HG03575 (cell line): Measurements from ENCODE around the gene RAB26.

Experiments
- ATAC-seq: cut with Tn5 transposase; IDR thresholded peaks from one replicate; pipeline ENCODE4 v1.9.1; 2021; ENCODE audit not compliant: unreplicated experiment, insufficient number of reproducible peaks, low FRiP score; ENCODE audit errors: extremely low read depth

The RAB26 gene

DNA sequence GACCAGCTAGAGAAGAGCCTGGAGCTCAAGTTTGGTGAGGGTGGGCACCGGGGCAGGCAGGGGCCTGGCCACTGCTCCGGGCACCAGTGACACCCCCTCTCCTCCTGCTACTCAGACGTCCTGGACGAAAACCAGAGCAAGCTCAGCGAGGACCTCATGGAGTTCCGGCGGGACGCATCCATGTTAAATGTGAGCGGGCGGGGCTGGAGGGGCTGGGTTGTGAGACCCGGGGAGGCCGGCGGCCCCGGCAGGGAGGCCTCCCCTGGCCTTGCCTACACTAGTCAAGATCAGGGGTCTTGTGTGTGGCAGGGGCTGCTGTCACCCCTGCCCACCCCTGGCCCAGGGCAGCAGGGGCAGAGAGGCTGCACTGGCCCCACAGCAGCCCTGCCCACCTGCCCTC is 24.9 kb downstream of the RAB26 start:
- ATAC-seq = no peak

DNA sequence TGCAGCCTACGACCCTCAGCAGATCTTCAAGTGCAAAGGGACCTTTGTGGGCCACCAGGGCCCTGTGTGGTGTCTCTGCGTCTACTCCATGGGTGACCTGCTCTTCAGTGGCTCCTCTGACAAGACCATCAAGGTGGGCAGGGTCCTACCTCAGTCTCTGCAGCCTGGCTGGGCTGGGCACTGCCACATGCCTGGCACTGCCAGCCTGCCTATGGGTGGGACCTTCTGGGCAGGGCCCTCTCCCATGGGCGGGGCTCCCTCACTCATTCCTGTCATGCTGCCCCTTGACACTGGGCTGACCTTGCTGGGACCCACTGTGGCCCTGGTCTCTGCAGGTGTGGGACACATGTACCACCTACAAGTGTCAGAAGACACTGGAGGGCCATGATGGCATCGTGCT is 25.5 kb downstream of the RAB26 start:
- ATAC-seq = no peak

DNA sequence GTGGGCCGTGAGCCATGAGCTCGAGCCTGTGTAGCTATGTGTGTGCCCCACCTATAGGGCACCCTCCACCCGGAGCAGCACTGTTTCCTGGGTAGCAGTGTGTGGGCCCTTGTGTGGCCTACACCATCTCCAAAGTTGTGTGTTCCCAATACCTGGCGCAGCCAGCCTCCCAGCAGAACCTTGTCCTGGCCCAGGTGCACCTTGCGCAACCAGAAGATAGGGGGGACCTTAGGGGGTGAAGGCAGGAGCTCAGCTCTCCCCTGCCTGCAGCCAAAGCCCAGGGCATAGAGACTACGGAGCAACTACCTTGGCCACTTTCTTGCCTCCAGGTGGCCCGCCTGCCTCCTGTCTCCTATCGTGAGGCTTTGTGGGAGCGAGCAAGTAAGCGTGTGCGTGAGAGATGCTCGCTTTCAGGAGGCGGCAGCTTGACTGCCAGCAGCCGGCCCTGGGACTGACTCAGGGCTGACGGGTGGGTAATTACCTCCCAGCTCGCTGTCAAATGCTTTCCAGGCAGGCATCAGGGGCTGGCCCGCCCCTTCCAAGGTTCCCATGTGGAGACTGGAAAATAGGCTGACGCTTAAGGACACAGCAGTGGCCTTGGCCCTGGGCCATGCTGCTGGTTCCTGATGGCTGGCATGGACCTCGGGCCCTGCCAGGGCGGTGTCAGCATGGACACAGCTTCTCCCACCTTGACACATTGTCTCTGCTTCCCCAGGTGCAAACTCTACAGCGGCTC is 26.1 kb downstream of the RAB26 start:
- ATAC-seq = no peak

DNA sequence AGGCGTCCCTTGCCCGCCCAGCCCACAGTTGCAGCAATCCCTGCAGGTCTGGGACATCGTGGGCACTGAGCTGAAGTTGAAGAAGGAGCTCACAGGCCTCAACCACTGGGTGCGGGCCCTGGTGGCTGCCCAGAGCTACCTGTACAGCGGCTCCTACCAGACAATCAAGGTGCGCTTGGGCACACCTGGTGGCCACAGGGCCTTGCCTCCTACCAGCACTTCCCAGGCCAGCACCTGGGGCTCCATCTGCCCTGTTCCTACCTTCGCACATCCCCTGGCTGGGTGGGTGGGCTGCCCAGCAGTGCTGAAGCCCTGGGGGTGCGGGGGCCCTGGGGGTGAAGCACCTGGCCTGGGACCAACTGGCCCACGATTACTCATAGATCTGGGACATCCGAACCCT is 27.0 kb downstream of the RAB26 start:
- no peak for ATAC-seq

DNA sequence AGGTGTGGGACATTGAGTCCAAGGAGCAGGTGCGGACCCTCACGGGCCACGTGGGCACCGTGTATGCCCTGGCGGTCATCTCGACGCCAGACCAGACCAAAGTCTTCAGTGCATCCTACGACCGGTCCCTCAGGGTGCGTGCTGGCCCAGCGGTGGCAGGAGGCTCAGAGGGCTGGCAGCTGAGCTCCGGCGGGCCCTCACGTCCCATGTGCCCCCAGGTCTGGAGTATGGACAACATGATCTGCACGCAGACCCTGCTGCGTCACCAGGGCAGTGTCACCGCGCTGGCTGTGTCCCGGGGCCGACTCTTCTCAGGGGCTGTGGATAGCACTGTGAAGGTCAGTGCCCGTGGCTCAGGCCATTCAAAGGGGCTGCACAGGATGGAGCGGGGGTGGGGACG is 27.6 kb downstream of the RAB26 start:
- ATAC-seq = no peak

DNA sequence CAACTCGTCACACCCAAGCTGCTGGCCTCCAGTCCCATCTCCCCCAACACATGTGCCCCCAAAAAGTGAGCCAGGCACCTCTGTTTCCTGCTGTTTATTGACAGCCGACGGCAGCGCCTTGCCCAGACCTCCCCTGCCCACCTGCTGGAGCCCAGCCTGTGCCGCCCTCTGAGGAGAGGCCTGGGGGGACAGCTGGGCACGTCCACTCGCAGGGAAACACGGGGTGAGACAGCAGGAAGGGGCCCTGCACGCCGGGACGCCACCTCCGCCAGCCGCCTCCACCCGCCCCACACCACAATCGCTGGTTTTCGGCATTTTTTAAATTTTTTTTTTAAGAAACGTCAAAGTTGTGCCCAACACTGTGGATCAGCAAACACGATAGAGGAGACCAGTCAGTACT is 28.7 kb downstream of the RAB26 start:
- ATAC-seq = no peak

DNA sequence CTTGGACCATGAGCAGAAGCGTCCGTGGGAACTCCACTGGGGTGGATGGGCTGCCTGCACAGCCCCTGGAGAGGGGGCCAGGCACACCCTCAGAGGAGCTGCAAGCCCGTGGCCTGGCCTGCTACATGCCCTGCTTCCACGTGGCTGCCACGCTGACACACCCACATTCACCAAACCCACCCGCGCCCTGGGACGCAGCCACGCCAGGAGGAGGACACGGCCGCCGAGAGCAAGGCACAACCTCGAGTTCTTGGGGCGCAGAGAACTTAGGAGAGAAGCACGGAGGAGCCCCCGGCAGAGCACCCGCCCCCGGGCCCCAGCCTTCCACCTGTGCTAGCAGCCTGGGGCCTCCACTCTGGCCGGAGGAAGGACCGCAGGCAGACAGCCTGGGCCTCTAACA is 29.1 kb downstream of the RAB26 start:
- ATAC-seq = no peak

DNA sequence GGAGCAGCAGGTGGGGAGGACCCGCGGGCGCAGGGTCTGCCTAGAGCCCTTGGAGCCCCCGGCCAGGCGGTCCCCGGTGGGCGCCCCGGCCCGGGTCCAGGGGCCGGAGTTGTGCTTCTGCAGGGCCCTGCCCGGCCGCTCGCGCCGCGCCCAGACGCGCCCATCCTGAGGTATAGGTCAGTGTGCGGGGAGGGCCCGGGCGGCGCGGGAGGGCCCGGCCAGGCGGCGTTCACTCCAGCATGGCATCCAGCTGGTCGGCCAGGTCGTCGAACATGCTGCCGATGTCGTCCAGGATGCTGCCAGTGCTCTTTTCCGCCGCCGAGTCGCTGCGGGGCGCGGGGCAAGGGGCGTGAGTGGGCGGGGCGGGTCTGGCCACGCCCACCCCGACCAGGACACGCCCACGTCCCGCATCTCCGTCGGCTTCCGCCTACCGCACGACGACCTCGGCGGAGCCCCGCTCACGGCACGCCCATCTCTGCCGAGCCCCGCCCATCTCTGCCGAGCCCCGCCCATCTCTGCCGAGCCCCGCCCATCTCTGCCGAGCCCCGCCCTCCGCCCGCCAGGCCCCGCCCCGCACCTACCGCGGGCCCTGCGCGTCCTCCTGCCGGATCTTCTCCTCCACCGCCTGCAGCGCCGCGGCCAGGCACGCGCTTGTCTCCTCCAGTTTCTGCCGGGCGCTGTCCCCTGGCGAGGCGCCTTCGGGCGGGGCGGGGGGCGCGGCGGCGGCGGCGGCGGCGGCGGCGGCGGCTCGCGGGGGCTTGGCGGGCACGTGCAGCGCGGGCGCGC is 30.1 kb downstream of the RAB26 start:
- ATAC-seq = no peak

DNA sequence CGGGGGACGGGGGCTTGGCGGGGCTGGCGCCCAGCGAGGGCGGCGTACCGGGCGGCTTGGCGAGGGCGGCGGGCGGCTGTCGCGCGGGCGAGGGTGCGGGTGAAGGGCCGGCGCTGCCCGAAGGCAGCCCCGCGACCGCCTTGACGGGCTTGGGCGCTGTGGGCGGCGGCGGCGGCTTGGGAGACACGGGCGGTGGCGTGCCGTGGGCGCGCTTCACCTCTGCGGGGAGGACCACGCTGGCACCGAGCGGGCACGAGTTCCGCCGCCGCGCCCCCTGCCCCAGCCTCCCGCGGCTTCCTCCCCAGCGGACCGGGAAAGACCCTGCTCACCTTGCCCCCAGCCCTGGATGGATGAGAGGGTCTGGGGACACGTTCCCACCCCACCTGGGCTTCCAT is 30.7 kb downstream of the RAB26 start:
- ATAC-seq = no peak

DNA sequence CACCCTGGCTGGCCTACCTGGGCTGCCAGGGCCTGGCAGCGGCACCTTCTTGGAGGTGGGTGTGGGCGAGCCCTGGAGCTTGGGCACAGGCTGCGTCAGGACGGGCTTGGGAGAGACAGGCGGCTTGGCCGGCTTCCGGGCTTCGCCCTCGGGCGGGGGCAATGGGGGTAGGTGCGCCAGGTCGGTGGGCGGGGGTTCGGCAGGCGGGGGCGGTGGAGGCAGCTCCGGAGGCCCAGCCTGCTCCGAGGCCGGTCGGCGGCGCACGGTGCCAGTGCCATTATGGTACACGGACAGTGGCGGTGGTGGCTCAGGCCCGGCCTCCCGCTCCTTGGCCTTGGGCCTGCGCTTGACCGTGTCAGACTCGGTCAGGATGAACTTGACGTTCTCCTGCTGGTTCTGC is 31.2 kb downstream of the RAB26 start:
- ATAC-seq = no peak

DNA sequence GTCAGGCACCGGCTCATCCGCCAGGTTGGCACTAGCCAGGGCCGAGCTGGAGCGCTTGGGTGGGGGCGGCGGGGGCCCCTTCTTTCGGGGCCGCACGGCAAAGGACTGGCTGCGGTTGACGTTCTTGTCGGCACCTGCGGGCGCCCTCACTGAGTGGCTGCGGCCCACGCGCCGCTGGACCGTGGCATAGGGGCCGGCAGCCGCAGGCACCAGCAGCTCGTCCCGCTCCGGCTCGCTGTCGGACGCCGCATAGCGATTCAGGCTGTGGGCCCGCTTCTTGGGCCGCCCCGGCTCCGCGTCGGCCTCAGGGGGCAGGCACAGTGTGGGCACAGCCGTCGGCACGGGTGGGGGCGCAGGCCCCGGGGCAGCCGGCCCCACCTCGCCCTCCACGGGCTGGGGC is 32.0 kb downstream of the RAB26 start:
- no peak for ATAC-seq

DNA sequence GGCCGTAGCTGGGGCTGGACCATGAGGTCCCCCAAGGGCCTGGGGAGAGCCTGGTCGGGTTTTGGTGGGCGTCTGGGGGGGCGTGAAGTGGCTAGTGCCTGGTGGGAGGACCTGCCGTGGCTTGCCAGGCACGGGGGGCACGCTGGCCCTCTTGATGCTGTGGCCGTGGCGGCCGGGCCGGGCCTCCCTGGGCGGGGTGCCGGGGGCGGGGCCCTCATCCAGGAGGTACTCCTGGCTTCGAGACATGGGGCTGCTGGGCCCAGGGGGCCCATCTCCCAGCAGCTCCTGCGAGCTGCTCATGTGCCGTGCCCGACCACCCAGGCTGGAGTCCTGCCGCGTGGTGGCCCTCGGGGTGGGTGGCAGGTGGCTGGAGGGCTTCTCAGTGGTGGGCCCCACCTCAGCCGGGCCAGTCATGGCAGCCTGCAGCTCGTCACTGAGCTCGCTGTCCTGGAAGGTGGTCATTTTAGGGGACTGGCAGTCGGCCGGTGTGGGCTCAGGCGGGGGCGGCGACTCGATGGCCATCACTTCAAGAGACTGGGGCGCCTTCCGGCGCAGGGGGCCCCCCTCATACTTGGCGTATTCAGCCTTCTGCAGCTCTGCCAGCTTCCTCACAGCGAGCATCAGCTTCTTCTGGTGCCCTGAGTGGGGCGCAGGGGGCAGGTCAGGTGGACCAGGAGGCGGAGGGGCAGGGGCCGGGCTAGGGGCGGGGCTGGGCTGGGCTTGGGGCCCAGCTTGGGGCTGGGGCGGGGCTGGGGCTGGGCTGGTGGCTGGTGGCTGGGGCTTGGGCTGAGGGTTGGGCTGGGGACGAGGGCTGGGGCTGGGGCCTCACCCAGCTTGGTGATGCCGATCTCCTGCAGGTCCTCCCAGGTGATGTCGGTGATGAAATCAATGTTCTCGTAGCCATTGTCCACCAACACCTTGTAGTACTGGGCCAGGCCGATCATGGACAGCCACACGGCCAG is 32.8 kb downstream of the RAB26 start:
- ATAC-seq = no peak

DNA sequence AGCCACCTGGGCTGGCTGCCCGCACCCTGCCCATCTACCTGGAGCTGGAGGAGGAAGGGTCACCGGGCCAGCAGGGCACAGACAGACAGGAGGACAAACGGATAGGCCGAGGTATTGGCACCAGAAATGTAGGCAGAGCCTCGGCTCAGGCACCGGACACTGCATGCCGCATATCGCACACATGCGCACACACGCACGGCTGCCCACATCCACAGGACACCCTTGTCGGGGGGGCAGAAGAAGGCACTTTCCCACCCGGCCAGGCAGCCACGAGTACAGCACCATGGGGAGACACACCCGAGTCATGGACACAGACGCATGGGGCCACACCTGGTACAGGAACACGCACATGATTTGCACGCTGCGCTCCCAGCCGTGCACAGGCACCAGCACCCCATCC is 33.5 kb downstream of the RAB26 start:
- no peak for ATAC-seq

DNA sequence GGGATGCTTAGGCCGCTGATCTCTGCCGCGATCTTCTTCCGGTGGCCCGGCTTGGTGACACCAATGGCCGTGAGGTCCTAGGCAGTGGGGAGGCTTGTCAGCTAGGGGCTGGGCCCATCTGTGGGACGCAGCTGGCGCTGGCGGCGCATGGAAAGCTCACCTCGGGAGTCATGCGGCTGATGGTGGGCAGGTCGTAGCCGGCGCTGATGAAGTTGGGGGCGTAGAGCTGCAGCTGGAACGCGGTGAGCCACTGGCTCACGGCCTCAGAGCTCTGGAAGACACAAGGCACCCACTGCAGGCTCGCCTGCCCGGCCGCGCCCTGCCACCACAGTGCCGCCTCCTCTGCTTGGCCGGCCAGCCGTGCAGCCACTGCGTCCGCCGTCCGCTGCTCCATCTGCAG is 35.2 kb downstream of the RAB26 start:
- no peak for ATAC-seq

DNA sequence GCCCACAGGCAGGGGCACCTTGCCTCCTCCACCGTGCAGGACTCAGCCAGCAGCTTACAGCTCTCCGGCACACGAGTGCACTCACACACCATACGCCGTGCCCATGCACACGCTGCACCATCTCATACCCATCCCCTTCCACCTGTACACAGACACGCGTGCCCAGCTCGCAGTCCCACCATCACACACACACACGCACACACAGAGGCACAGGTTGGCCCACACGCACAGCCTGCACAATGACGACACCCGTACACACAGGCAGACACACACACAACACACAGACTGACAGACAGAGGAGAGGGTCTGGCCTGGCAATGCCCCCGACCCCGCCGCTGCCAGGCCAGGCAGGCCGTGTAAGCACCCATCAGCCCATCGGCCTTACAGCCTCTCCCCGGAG is 35.9 kb downstream of the RAB26 start:
- ATAC-seq = no peak

DNA sequence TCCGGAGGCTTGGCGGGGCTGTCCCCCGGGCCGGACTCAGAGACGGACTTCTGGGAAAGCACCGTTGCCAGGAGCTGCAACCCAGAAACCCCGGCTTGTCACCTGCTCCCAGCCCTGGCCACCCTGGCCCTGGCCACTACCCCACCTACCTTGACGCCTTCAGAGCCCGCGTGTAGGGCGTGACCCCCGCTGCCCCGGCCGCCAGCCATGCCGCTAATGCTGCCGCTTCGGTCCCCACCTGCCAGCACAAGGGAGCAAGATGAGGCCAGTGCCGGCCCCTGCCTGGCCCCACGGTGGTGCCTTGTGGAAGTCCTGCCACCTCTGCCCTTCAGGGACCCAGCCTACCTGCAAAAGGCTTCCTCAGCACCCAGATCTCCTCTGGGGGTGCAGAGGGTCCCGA is 36.5 kb downstream of the RAB26 start:
- no peak for ATAC-seq

DNA sequence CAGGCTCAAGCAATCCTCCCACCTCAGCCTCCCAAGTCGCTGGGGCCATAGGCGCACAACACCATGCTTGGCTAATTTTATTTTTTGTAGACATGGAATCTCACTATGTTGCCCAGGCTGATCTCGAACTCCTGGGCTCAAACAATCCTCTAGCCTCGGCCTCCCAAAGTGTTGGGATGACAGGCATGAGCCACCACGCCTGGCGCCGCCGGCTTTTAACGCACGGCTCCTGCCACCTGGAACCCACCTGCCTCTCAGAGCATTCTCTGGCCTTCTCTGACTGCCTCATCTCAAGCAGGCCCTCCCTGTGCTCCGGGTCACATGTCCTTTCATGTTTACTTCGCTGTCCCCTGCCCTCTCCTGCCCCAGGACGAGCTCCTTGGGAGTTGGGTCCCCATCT is 37.6 kb downstream of the RAB26 start:
- ATAC-seq = no peak

DNA sequence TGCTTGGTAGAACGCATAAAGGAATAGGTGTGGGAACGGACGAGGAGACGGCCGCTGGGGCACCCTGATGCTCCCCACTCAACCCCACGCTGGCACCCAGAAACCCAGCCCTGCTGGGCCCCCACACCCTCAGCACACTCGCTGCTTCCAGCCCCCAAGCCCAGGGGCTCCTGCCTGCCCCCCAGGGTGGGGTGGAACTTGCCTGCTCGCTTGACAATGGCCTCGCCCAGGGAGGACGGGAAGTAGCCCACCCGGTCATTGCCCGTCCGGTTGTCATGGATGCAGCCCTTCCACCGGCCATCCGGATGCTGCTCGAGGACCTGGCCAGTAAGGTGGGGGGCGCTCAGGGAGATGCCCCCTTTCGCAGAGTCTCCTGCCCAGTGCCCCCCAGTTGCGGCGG is 38.1 kb downstream of the RAB26 start:
- ATAC-seq = no peak

DNA sequence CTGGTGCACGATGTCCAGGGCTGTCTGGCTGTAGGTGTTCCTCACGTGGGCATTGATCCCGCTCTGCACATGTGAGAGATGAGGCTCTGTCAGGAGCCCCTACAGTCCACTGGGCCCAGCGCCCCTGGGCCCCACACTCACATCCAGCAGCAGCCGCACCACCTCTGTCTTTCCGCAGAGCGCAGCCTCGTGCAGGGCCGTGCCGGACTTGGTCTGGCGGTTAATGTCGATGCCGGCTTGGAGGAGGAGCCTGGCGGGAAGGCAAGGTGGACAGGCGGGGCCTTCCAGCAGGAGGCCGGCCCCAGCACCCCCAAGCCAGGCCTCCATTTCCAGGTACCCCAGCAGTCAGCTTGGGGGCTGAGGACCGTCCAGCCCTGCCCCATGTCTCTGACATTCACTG is 38.8 kb downstream of the RAB26 start:
- no peak for ATAC-seq

DNA sequence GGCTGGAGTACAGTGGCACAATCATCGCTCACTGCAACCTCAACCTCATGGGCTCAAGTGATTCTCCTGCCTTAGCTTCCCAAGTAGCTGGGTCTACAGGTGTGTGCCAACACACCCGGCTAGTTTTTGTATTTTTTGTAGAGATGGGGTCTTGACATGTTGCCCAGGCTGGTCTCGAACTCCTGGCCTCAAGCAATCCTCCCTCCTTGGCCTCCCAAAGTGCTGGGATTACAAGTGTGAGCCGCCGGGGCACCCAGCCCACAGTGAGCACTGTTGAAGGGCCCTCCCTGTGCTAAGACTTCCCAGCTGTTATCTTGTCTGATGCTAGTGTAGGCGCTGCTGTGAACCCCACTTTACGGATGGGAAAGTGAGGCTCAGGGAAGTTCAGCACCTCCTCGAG is 40.0 kb downstream of the RAB26 start:
- ATAC-seq = no peak
